ENCODE measurements around the gene PPP6R2. TPM values are rescaled to one million over a fixed set of nuclear protein-coding genes. Genes with fewer than 3 reads are reported as not detected.
A peak's percentile ranks its signal among the peaks of the same experiment; 100 is the strongest.

PPP6R2 gene
- total and polyA plus RNA-seq, 7 donors: 15.0 to 64.5 (median 40.7) TPM

GRCh38 chr22:50302564-50302963 lies 40.6 kb upstream of the PPP6R2 start:
- TF ChIP-seq CTCF (IDR thresholded peaks at IDR 0.05) (no peak), POLR2A (IDR thresholded peaks at IDR 0.05) (no peak), POLR2AphosphoS5 (IDR thresholded peaks at IDR 0.05) (no peak), EP300 (IDR thresholded peaks at IDR 0.05) (no peak)
- intact Hi-C loops (cut with DNase I): loop anchor here (2.0 kb wide), 1 partner anchor 56 kb away; no protein-coding TSS in a partner anchor
- Histone ChIP-seq H3K4me3 (no peak overlapping the region), H3K4me1 (peaks cover 3 to 93% (median 86%) of the 10 kb centered on the region in 4 donors), H3K9me3 (no peaks in the 10 kb centered on the region), H3K36me3 (no peaks in the 10 kb centered on the region), H3K27ac (peak overlapping the region; percentile 89 to 96 (median 90)), H3K27me3 (no peaks in the 10 kb centered on the region)
- DNase-seq: no peak
- WGBS, 2 donors: 61% methylated on average over 5 of the region's 5 CpGs

- no peak for DNase-seq
- Histone ChIP-seq H3K4me1 (peaks cover 3 to 91% (median 85%) of the 10 kb centered on the region in 4 donors), H3K9me3 (no peaks in the 10 kb centered on the region), H3K27ac (peak overlapping the region; percentile 89 to 96 (median 90)), H3K27me3 (no peaks in the 10 kb centered on the region), H3K36me3 (no peaks in the 10 kb centered on the region), H3K4me3 (peak overlapping the region in 2 of 4 donors; percentile 8 to 10)
- WGBS, 2 donors: 55 to 71% methylated on average over 7 of the region's 7 CpGs
- TF ChIP-seq POLR2A (IDR thresholded peaks at IDR 0.05): no peak
- no peak for TF ChIP-seq POLR2AphosphoS5 (IDR thresholded peaks at IDR 0.05)
- intact Hi-C loops (cut with DNase I): loop anchor here (2.0 kb wide), 1 partner anchor 57 kb away; no protein-coding TSS in a partner anchor
Measured at GRCh38 chr22:50303515-50303847, 39.6 kb upstream of the PPP6R2 start.

- WGBS, 2 donors: 17 to 35% methylated on average over 11 of the region's 11 CpGs
- H3K4me1 ChIP-seq: peaks cover 3 to 91% (median 85%) of the 10 kb centered on the region in 4 donors
Measured at GRCh38 chr22:50303848-50304527, 39.1 kb upstream of the PPP6R2 start.

GRCh38 chr22:50304528-50305392 lies 38.4 kb upstream of the PPP6R2 start:
- DNase-seq: peak; percentile 80
- Histone ChIP-seq H3K27ac (peak overlapping the region; percentile 89 to 96 (median 90)), H3K4me3 (peak overlapping the region in 3 of 4 donors; percentile 78 to 83 (median 81)), H3K4me1 (peaks cover 3 to 90% (median 81%) of the 10 kb centered on the region in 4 donors), H3K27me3 (no peaks in the 10 kb centered on the region), H3K36me3 (no peaks in the 10 kb centered on the region), H3K9me3 (no peaks in the 10 kb centered on the region)
- TF ChIP-seq POLR2A (IDR thresholded peaks at IDR 0.05) (no peak), EP300 (IDR thresholded peaks at IDR 0.05) (no peak), POLR2AphosphoS5 (IDR thresholded peaks at IDR 0.05) (no peak), CTCF (IDR thresholded peaks at IDR 0.05) (no peak)
- 14 to 45% methylated on average over 22 of the region's 22 CpGs for WGBS, 2 donors
- intact Hi-C loops (cut with DNase I): no loop called here

More at GRCh38 chr22:50303848-50304527, 39.1 kb upstream of the PPP6R2 start:
- no peaks in the 10 kb centered on the region for H3K36me3 ChIP-seq
- peak; percentile 88 for DNase-seq
- TF ChIP-seq POLR2A (IDR thresholded peaks at IDR 0.05) (no peak), CTCF (IDR thresholded peaks at IDR 0.05) (peak in 1 of 4 experiments; percentile 28)
- peak overlapping the region; percentile 89 to 96 (median 90) for H3K27ac ChIP-seq
- peak overlapping the region in 2 of 4 donors; percentile 8 to 10 for H3K4me3 ChIP-seq
- H3K27me3 ChIP-seq: no peaks in the 10 kb centered on the region
- no peaks in the 10 kb centered on the region for H3K9me3 ChIP-seq
- intact Hi-C loops (cut with DNase I): loop anchor here (2.0 kb wide), 1 partner anchor 57 kb away; no protein-coding TSS in a partner anchor

GRCh38 chr22:50305393-50305922 lies 37.7 kb upstream of the PPP6R2 start:
- no peaks in the 10 kb centered on the region for H3K9me3 ChIP-seq
- peak overlapping the region; percentile 66 to 83 (median 80) for H3K4me3 ChIP-seq
- no peaks in the 10 kb centered on the region for H3K27me3 ChIP-seq
- H3K36me3 ChIP-seq: no peaks in the 10 kb centered on the region
- DNase-seq: no peak
- WGBS, 2 donors: 27 to 65% methylated on average over 14 of the region's 14 CpGs
- intact Hi-C loops (cut with DNase I): no loop called here
- peaks cover 3 to 86% (median 74%) of the 10 kb centered on the region in 4 donors for H3K4me1 ChIP-seq
- peak overlapping the region; percentile 89 to 96 (median 90) for H3K27ac ChIP-seq
- TF ChIP-seq CTCF (IDR thresholded peaks at IDR 0.05): no peak
- no peak for TF ChIP-seq POLR2AphosphoS5 (IDR thresholded peaks at IDR 0.05)
- TF ChIP-seq POLR2A (IDR thresholded peaks at IDR 0.05): no peak
- no peak for TF ChIP-seq EP300 (IDR thresholded peaks at IDR 0.05)
